ENCODE measurements around the gene TLE6. TPM values are rescaled to one million over a fixed set of nuclear protein-coding genes. Genes with fewer than 3 reads are reported as not detected.
"Not testable (repeated sequence)": the region's sequence is repeated elsewhere in the genome, so short reads cannot be mapped to it uniquely, and the experiment has no call there.

Gene TLE6
- total RNA-seq, 1 experiment from 2014 or later = 5.0 TPM

- Histone ChIP-seq H3K27ac (ENCODE audit: low read length) (no peak overlapping the region), H3K4me2 (ENCODE audit: low read depth, low read length, poor library complexity, severe bottlenecking) (no peak overlapping the region), H3K9me3 (ENCODE audit: low read length) (no peaks in the 10 kb centered on the region), H3K36me3 (ENCODE audit: insufficient read depth, low read length) (no peaks in the 10 kb centered on the region), H4K20me1 (ENCODE audit: insufficient read depth, low read depth, low read length) (no peaks in the 10 kb centered on the region), H3K4me1 (ENCODE audit: low read length) (peaks cover 8% of the 10 kb centered on the region), H3K79me2 (ENCODE audit: low read length) (no peaks in the 10 kb centered on the region), H2AFZ (ENCODE audit: low read length) (no peak overlapping the region), H3K9me2 (replicated peaks; ENCODE audit: insufficient read depth, low read length) (no peaks in the 10 kb centered on the region), H3K4me3 (ENCODE audit: low read length) (no peak overlapping the region), H3K27me3 (ENCODE audit: low read length) (no peaks in the 10 kb centered on the region), H3K9ac (ENCODE audit: low read length) (no peak overlapping the region)
- no peak for DNase-seq
Measured at GRCh38 chr19:2987797-2988196, 10.4 kb downstream of the TLE6 start.

- no peaks in the 10 kb centered on the region for H3K36me3 ChIP-seq (ENCODE audit: insufficient read depth, low read length)
- no peak overlapping the region for H3K27ac ChIP-seq (ENCODE audit: low read length)
- no peaks in the 10 kb centered on the region for H3K79me2 ChIP-seq (ENCODE audit: low read length)
- H2AFZ ChIP-seq (ENCODE audit: low read length) = no peak overlapping the region
- peaks cover 8% of the 10 kb centered on the region for H3K4me1 ChIP-seq (ENCODE audit: low read length)
- no peak for DNase-seq
- no peak overlapping the region for H3K4me3 ChIP-seq (ENCODE audit: low read length)
- no peaks in the 10 kb centered on the region for H3K9me2 ChIP-seq (replicated peaks; ENCODE audit: insufficient read depth, low read length)
- H4K20me1 ChIP-seq (ENCODE audit: insufficient read depth, low read depth, low read length) = no peaks in the 10 kb centered on the region
- H3K4me2 ChIP-seq (ENCODE audit: low read depth, low read length, poor library complexity, severe bottlenecking) = no peak overlapping the region
- no peaks in the 10 kb centered on the region for H3K27me3 ChIP-seq (ENCODE audit: low read length)
- no peaks in the 10 kb centered on the region for H3K9me3 ChIP-seq (ENCODE audit: low read length)
- H3K9ac ChIP-seq (ENCODE audit: low read length) = no peak overlapping the region
Measured at GRCh38 chr19:2988568-2988967, 11.2 kb downstream of the TLE6 start.

- Histone ChIP-seq H4K20me1 (ENCODE audit: insufficient read depth, low read depth, low read length) (no peaks in the 10 kb centered on the region), H3K36me3 (ENCODE audit: insufficient read depth, low read length) (no peaks in the 10 kb centered on the region), H3K4me3 (ENCODE audit: low read length) (no peak overlapping the region), H3K9me2 (replicated peaks; ENCODE audit: insufficient read depth, low read length) (no peaks in the 10 kb centered on the region), H3K27ac (ENCODE audit: low read length) (no peak overlapping the region), H3K4me2 (ENCODE audit: low read depth, low read length, poor library complexity, severe bottlenecking) (no peak overlapping the region), H3K79me2 (ENCODE audit: low read length) (no peaks in the 10 kb centered on the region), H3K9ac (ENCODE audit: low read length) (no peak overlapping the region), H3K4me1 (ENCODE audit: low read length) (no peaks in the 10 kb centered on the region), H3K9me3 (ENCODE audit: low read length) (no peaks in the 10 kb centered on the region), H3K27me3 (ENCODE audit: low read length) (no peaks in the 10 kb centered on the region), H2AFZ (ENCODE audit: low read length) (no peak overlapping the region)
- DNase-seq = no peak
Measured at GRCh38 chr19:2989236-2989946, 12.0 kb downstream of the TLE6 start.

GRCh38 chr19:2992333-2992732 is 15.0 kb downstream of the TLE6 start:
- not testable (repeated sequence) for H4K20me1 ChIP-seq (ENCODE audit: insufficient read depth, low read depth, low read length); H3K9ac ChIP-seq (ENCODE audit: low read length); H3K36me3 ChIP-seq (ENCODE audit: insufficient read depth, low read length); H3K27me3 ChIP-seq (ENCODE audit: low read length); H3K27ac ChIP-seq (ENCODE audit: low read length); H3K9me2 ChIP-seq (replicated peaks; ENCODE audit: insufficient read depth, low read length); H3K79me2 ChIP-seq (ENCODE audit: low read length); H2AFZ ChIP-seq (ENCODE audit: low read length); H3K4me3 ChIP-seq (ENCODE audit: low read length); H3K4me2 ChIP-seq (ENCODE audit: low read depth, low read length, poor library complexity, severe bottlenecking); H3K9me3 ChIP-seq (ENCODE audit: low read length); DNase-seq; H3K4me1 ChIP-seq (ENCODE audit: low read length)

- H3K27ac ChIP-seq (ENCODE audit: low read length) = no peak overlapping the region
- H3K4me2 ChIP-seq (ENCODE audit: low read depth, low read length, poor library complexity, severe bottlenecking) = no peak overlapping the region
- no peaks in the 10 kb centered on the region for H3K36me3 ChIP-seq (ENCODE audit: insufficient read depth, low read length)
- no peaks in the 10 kb centered on the region for H3K79me2 ChIP-seq (ENCODE audit: low read length)
- no peak overlapping the region for H2AFZ ChIP-seq (ENCODE audit: low read length)
- no peaks in the 10 kb centered on the region for H3K9me2 ChIP-seq (replicated peaks; ENCODE audit: insufficient read depth, low read length)
- no peaks in the 10 kb centered on the region for H4K20me1 ChIP-seq (ENCODE audit: insufficient read depth, low read depth, low read length)
- DNase-seq = no peak
- no peaks in the 10 kb centered on the region for H3K27me3 ChIP-seq (ENCODE audit: low read length)
- H3K9me3 ChIP-seq (ENCODE audit: low read length) = no peaks in the 10 kb centered on the region
- no peak overlapping the region for H3K4me3 ChIP-seq (ENCODE audit: low read length)
- H3K9ac ChIP-seq (ENCODE audit: low read length) = no peak overlapping the region
- H3K4me1 ChIP-seq (ENCODE audit: low read length) = no peaks in the 10 kb centered on the region
Measured at GRCh38 chr19:2992958-2993357, 15.6 kb downstream of the TLE6 start.

GRCh38 chr19:2993579-2993978 is 16.2 kb downstream of the TLE6 start:
- H3K36me3 ChIP-seq (ENCODE audit: insufficient read depth, low read length) = no peaks in the 10 kb centered on the region
- H3K79me2 ChIP-seq (ENCODE audit: low read length) = no peaks in the 10 kb centered on the region
- no peaks in the 10 kb centered on the region for H3K9me3 ChIP-seq (ENCODE audit: low read length)
- no peak overlapping the region for H2AFZ ChIP-seq (ENCODE audit: low read length)
- no peak overlapping the region for H3K4me2 ChIP-seq (ENCODE audit: low read depth, low read length, poor library complexity, severe bottlenecking)
- no peaks in the 10 kb centered on the region for H3K9me2 ChIP-seq (replicated peaks; ENCODE audit: insufficient read depth, low read length)
- H3K9ac ChIP-seq (ENCODE audit: low read length) = no peak overlapping the region
- no peak for DNase-seq
- no peaks in the 10 kb centered on the region for H3K4me1 ChIP-seq (ENCODE audit: low read length)
- H4K20me1 ChIP-seq (ENCODE audit: insufficient read depth, low read depth, low read length) = no peaks in the 10 kb centered on the region
- H3K4me3 ChIP-seq (ENCODE audit: low read length) = no peak overlapping the region
- H3K27me3 ChIP-seq (ENCODE audit: low read length) = no peaks in the 10 kb centered on the region
- no peak overlapping the region for H3K27ac ChIP-seq (ENCODE audit: low read length)

GRCh38 chr19:2994588-2995131 is 17.3 kb downstream of the TLE6 start:
- H3K4me3 ChIP-seq (ENCODE audit: low read length) = no peak overlapping the region
- no peaks in the 10 kb centered on the region for H3K27me3 ChIP-seq (ENCODE audit: low read length)
- no peaks in the 10 kb centered on the region for H3K9me3 ChIP-seq (ENCODE audit: low read length)
- DNase-seq = no peak
- no peaks in the 10 kb centered on the region for H4K20me1 ChIP-seq (ENCODE audit: insufficient read depth, low read depth, low read length)
- H3K9me2 ChIP-seq (replicated peaks; ENCODE audit: insufficient read depth, low read length) = no peaks in the 10 kb centered on the region
- no peak overlapping the region for H2AFZ ChIP-seq (ENCODE audit: low read length)
- H3K4me1 ChIP-seq (ENCODE audit: low read length) = no peaks in the 10 kb centered on the region
- H3K27ac ChIP-seq (ENCODE audit: low read length) = no peak overlapping the region
- no peaks in the 10 kb centered on the region for H3K36me3 ChIP-seq (ENCODE audit: insufficient read depth, low read length)
- H3K4me2 ChIP-seq (ENCODE audit: low read depth, low read length, poor library complexity, severe bottlenecking) = no peak overlapping the region
- H3K9ac ChIP-seq (ENCODE audit: low read length) = no peak overlapping the region
- H3K79me2 ChIP-seq (ENCODE audit: low read length) = no peaks in the 10 kb centered on the region

GRCh38 chr19:2997720-2998119 is 20.4 kb downstream of the TLE6 start:
- Histone ChIP-seq H2AFZ (ENCODE audit: low read length) (no peak overlapping the region), H3K4me3 (ENCODE audit: low read length) (no peak overlapping the region), H3K4me2 (ENCODE audit: low read depth, low read length, poor library complexity, severe bottlenecking) (no peak overlapping the region), H3K27ac (ENCODE audit: low read length) (no peak overlapping the region), H3K9me3 (ENCODE audit: low read length) (no peaks in the 10 kb centered on the region), H3K79me2 (ENCODE audit: low read length) (no peaks in the 10 kb centered on the region), H3K9me2 (replicated peaks; ENCODE audit: insufficient read depth, low read length) (no peaks in the 10 kb centered on the region), H3K36me3 (ENCODE audit: insufficient read depth, low read length) (no peaks in the 10 kb centered on the region), H4K20me1 (ENCODE audit: insufficient read depth, low read depth, low read length) (no peaks in the 10 kb centered on the region), H3K9ac (ENCODE audit: low read length) (no peak overlapping the region), H3K27me3 (ENCODE audit: low read length) (no peaks in the 10 kb centered on the region), H3K4me1 (ENCODE audit: low read length) (no peaks in the 10 kb centered on the region)
- no peak for DNase-seq
